Measurements from ENCODE around the gene COL6A3. TPM values are rescaled to one million over a fixed set of nuclear protein-coding genes. Genes with fewer than 3 reads are reported as not detected.

The COL6A3 gene
- polyA plus RNA-seq, 3 donors: 210 to 278 (median 226) TPM

GRCh38 chr2:237449193-237449881, 35.4 kb upstream of the COL6A3 start:
- DNase-seq (ENCODE audit: extremely low read depth in 1 of 11, low read depth in 9 of 11, low spot score in 4 of 11): no peak

DNA sequence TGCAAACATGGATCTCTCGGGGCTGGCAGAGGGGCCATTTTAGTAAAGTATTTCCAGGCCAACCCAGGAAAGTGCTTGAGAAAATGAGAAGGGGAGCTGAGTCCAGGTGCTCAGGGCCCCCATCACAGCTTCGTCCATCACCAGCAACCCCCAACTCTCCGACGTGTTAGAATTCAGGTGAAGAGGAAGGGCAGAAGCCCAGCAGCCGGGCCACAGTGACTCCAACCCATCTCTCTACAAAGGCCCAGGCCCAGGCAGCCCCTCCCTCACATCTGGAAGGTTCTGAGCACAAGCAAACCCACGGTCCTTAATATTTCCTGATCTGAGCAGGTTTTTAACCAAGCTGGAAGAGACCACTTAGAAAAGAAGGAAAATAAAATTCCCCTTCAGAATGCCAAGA, 34.7 kb upstream of the COL6A3 start:
- no peak for DNase-seq (ENCODE audit: extremely low read depth in 1 of 11, low read depth in 9 of 11, low spot score in 4 of 11)

- DNase-seq (ENCODE audit: extremely low read depth in 1 of 11, low read depth in 9 of 11, low spot score in 4 of 11): no peak
These were observed 34.2 kb upstream of the COL6A3 start for GRCh38 chr2:237448171-237448570.

DNA sequence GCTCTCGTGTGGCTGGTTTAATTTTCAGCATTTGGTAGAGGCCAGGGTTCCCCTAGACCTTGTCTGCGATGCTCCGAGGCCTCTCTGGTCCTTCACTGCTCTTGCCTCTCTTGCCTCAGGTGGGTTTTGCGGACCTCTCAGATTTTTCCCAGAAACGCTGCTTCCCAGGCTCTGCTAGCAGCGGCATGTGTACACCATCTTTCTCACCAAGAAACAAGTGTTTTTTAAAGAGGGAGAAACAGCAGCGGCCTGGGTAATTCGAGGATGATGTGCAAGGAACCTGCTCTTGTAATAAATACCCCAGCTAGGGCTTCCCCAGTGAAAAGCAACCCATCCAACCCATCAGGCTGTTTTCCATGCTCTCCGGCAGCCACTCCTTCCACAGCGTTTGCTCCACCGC, 33.5 kb upstream of the COL6A3 start:
- no peak for DNase-seq (ENCODE audit: extremely low read depth in 1 of 11, low read depth in 9 of 11, low spot score in 4 of 11)

DNA sequence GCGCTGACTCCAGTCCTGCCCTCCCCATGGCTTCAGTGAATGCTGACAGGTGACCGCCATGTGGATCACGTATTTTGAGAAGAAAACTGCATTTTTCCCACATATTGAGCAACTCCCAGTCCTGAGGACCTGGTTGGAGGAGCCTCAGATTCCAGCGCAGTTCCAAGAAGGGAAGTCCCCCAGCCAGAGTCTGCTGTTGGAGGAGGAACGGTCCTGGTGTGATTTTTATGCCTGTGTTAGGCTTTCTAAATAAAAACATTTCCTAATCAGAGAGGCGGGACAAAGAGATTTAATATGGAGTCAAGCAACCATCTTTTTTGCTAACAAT, 32.3 kb upstream of the COL6A3 start:
- no peak for DNase-seq (ENCODE audit: extremely low read depth in 1 of 11, low read depth in 9 of 11, low spot score in 4 of 11)

- no peak for DNase-seq (ENCODE audit: extremely low read depth in 1 of 11, low read depth in 9 of 11, low spot score in 4 of 11)
These were observed 31.8 kb upstream of the COL6A3 start for GRCh38 chr2:237445611-237446337.

- DNase-seq (ENCODE audit: extremely low read depth in 1 of 11, low read depth in 9 of 11, low spot score in 4 of 11): no peak
These were observed 30.1 kb upstream of the COL6A3 start for GRCh38 chr2:237444071-237444470.

DNA sequence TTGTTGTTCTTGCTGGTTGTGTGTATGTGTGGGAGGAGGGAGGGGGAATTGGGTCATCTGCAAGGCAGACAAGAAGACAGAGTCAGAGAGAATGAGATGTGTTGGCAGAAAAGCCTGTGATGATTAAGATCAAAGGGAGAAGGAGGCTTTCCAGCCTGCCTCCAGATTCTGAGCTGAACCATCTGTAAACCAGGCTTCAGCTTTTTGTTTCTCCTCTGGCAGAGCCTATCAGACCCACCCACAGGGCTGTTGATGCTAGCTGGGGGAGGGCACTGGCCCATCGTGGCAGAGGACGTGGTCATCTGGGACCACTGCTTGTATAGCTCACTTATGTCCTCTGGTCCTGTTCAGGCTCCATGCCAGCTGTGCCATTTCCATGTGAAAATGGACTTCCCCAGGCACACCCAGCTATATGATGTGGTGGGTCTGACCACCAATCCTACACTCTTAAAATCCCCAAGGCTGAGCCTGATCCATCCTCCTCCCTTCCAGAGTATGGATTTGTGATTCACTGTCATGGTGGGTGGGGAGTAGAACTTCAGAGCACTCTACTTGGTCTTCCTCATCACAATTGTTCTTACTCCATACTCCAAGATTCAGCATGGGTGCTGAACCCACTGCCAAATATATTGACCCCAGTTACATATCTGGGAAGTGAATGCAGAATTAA, 27.8 kb upstream of the COL6A3 start:
- DNase-seq (ENCODE audit: extremely low read depth in 1 of 11, low read depth in 9 of 11, low spot score in 4 of 11): peak in 3 of 11 donors; percentile 53 to 74 (median 63)

DNA sequence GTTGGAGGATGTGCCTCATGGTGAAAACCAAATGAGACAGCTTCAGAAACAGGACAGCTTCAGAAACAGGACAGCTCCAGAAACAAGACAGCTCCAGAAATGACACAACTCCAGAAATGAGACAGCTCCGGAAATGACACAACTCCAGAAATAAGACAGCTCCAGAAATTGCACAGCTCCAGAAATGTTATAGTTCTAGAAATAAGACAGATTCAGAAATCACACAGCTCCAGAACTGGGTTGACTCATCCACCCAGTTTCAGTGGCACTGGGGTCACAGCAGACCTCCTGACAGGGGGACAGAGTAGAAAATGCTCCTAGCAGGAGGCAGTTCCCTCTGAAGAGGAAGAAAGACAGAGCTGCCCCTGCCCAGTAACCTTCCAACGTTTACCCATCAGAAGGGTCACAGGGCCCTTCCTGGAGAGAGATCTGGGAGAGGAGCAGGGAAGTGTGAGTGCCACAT, 26.9 kb upstream of the COL6A3 start:
- no peak for DNase-seq (ENCODE audit: extremely low read depth in 1 of 11, low read depth in 9 of 11, low spot score in 4 of 11)

DNA sequence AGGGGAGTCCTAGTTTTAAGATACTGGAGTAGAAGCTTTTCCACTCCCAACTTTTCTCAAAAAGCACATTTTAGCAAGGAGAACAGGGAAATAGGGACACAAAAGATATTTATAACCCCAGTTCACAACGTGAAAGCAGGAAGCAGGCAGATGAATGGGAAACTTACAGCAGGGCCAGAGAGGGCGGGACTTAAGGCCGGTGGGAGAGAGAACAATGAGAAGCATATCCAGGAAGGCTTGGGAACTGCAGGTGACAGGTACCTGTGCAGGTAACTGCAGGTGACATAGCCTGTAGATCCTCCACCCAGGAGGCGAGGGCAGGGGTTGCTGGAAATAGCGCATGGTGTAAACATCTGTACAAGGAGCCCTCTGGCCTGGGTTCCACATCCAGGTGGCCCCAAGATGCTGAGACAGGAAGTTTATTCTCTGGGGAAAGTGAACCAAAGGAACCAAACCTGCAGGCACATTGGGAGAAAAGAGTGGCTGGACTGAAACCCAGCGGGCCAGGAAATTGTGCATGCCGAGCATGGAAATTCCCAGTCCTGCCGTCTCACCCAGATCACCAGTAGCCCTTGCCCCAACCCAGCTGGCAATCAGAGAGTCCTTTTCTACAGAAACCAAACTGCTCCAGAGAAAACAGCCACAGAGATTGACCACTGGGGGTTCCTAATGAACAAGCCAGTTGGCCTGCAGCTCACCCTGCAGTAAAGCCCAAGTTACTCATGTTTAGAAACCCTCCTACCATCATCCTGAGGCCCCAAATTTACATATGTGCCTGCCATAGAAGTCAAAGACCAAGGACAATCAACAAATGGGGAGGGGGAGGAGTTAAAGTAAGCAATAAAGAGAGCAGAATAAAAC, 24.3 kb upstream of the COL6A3 start:
- no peak for DNase-seq (ENCODE audit: extremely low read depth in 1 of 11, low read depth in 9 of 11, low spot score in 4 of 11)

DNA sequence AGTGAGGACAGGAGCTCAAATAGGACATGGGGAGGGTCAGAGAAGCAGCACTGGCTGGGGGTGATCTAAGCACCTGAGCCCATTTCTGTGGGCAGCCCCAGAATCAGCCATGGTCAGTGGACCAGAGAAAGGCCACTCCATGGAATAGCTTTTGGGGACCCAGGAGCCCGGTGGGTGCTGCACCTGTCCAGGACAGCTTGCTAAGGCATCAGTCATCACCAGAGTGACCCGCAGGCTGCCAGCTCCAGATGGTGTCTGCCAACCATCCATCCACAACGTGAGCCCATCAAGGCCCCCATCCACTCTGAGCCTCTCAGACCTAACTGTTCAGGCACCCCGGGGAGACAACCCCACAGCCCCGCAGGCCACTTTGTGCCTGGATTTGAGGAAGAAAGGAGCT, 23.6 kb upstream of the COL6A3 start:
- DNase-seq (ENCODE audit: extremely low read depth in 1 of 11, low read depth in 9 of 11, low spot score in 4 of 11): no peak

GRCh38 chr2:237435844-237436587, 22.1 kb upstream of the COL6A3 start:
- no peak for DNase-seq (ENCODE audit: extremely low read depth in 1 of 11, low read depth in 9 of 11, low spot score in 4 of 11)

GRCh38 chr2:237434866-237435311, 20.9 kb upstream of the COL6A3 start:
- peak in 2 of 11 donors; percentile 79 to 83 for DNase-seq (ENCODE audit: extremely low read depth in 1 of 11, low read depth in 9 of 11, low spot score in 4 of 11)

GRCh38 chr2:237433920-237434676, 20.1 kb upstream of the COL6A3 start:
- no peak for DNase-seq (ENCODE audit: extremely low read depth in 1 of 11, low read depth in 9 of 11, low spot score in 4 of 11)

GRCh38 chr2:237432484-237433092, 18.6 kb upstream of the COL6A3 start:
- no peak for DNase-seq (ENCODE audit: extremely low read depth in 1 of 11, low read depth in 9 of 11, low spot score in 4 of 11)

DNA sequence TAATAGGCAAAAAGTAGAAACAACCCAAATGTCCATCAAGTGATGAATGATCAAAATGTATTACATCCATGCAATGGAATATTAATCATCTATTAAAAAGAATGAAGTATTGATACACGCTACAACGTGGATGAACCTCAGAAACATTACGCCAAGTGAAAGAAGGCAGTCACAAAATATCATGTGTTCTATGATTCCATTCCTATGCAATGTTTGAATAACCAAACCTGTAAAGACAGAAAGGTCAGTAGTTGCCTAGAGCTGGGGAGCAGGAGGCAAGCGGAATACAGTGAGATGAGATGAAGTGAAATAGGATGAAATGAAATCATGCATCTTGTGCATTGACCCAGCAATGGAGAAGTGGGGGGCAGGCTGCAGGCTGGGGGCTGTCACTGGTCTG, 17.9 kb upstream of the COL6A3 start:
- no peak for DNase-seq (ENCODE audit: extremely low read depth in 1 of 11, low read depth in 9 of 11, low spot score in 4 of 11)

GRCh38 chr2:237431372-237431771, 17.4 kb upstream of the COL6A3 start:
- DNase-seq (ENCODE audit: extremely low read depth in 1 of 11, low read depth in 9 of 11, low spot score in 4 of 11): no peak

- no peak for DNase-seq (ENCODE audit: extremely low read depth in 1 of 11, low read depth in 9 of 11, low spot score in 4 of 11)
These were observed 16.9 kb upstream of the COL6A3 start for GRCh38 chr2:237430861-237431260.

Measured in renal cortex interstitium (tissue), 11 donors.